NB4 (cell line): Measurements from ENCODE around the gene NRXN3.

Source experiments
- CTCF ChIP-seq: IDR thresholded peaks from one replicate; pipeline ENCODE4 v1.5.1; 2012; ENCODE audit warnings: low read depth, low read length
- MAX ChIP-seq: IDR thresholded peaks from 2 replicates; pipeline ENCODE4 v1.6.1; 2011; ENCODE audit warnings: low read depth, low read length
- MYC ChIP-seq: IDR thresholded peaks from 2 replicates; pipeline ENCODE4 v1.6.1; 2011; ENCODE audit warnings: low read depth, low read length
- POLR2A ChIP-seq: IDR thresholded peaks from 2 replicates; pipeline ENCODE4 v1.6.1; 2011; ENCODE audit warnings: mild to moderate bottlenecking; ENCODE audit not compliant: insufficient read length; ENCODE audit errors: extremely low read depth

- TF ChIP-seq CTCF = no peak
- TF ChIP-seq POLR2A = no peak
- TF ChIP-seq MAX = no peak
- no peak for TF ChIP-seq MYC
Measured at GRCh38 chr14:79534703-79535353, 1364.7 kb downstream of the NRXN3 start.
